Measurements from ENCODE around the gene TEX53. TPM values are rescaled to one million over a fixed set of nuclear protein-coding genes. Genes with fewer than 3 reads are reported as not detected.

The TEX53 gene
- total RNA-seq (not detected), polyA plus RNA-seq (not detected)
- long read RNA-seq, donor 1: 0 reads
- long read RNA-seq, donor 2: 0 reads

- Histone ChIP-seq H3K4me1 (no peaks in the 10 kb centered on the region), H3K27ac (no peak within 1 kb of the TSS), H3K27me3 (ENCODE audit: insufficient read depth in 3 of 3, low read length in 2 of 3) (no peaks in the 10 kb centered on the region), H3K36me3 (ENCODE audit: insufficient read depth in 1 of 2, low read depth in 1 of 2) (no peaks in the 10 kb centered on the region), H3K4me3 (no peak within 1 kb of the TSS), H3K9me3 (no peaks in the 10 kb centered on the region)
- TF ChIP-seq CTCF (IDR thresholded peaks at IDR 0.05): no peak
- intact Hi-C loops (cut with DNase I): loop anchor here in 1 of 2 donors (10.0 kb wide), 1 partner anchor 173 kb away; no protein-coding TSS in a partner anchor
- 94 to 98% (median 97%) methylated on average over 6 of the region's 6 CpGs for WGBS, 3 donors
- no peak for ATAC-seq
- DNase-seq: no peak
These were observed at the start of gene TEX53 for GRCh38 chr9:114657705-114658104. Gene TEX53 (minus strand): TSS chr9:114657805. CDS start chr9:114657774, 31 bp downstream.

GRCh38 chr9:114706711-114707110 is 49.1 kb upstream of the TEX53 start:
- no peaks in the 10 kb centered on the region for H3K4me1 ChIP-seq
- TF ChIP-seq CTCF (IDR thresholded peaks at IDR 0.05): no peak
- H3K36me3 ChIP-seq (ENCODE audit: insufficient read depth in 1 of 2, low read depth in 1 of 2): no peaks in the 10 kb centered on the region
- no peak overlapping the region for H3K27ac ChIP-seq
- WGBS, 3 donors: 74 to 83% (median 82%) methylated on average over 2 of the region's 2 CpGs
- DNase-seq (no peak), ATAC-seq (no peak)
- intact Hi-C loops (cut with DNase I): no loop called here
- H3K9me3 ChIP-seq: no peaks in the 10 kb centered on the region
- H3K27me3 ChIP-seq (ENCODE audit: insufficient read depth in 3 of 3, low read length in 2 of 3): peaks cover 0 to 3% (median 2%) of the 10 kb centered on the region in 3 donors
- no peak overlapping the region for H3K4me3 ChIP-seq

GRCh38 chr9:114701988-114702387 is 44.4 kb upstream of the TEX53 start:
- Histone ChIP-seq H3K9me3 (no peaks in the 10 kb centered on the region), H3K4me1 (no peaks in the 10 kb centered on the region), H3K27ac (no peak overlapping the region), H3K4me3 (no peak overlapping the region), H3K27me3 (ENCODE audit: insufficient read depth in 3 of 3, low read length in 2 of 3) (peaks cover 0 to 2% (median 0%) of the 10 kb centered on the region in 3 donors), H3K36me3 (ENCODE audit: insufficient read depth in 1 of 2, low read depth in 1 of 2) (no peaks in the 10 kb centered on the region)
- intact Hi-C loops (cut with DNase I): no loop called here
- ATAC-seq: no peak
- DNase-seq: no peak
- TF ChIP-seq CTCF (IDR thresholded peaks at IDR 0.05): no peak

GRCh38 chr9:114697951-114698351 is 40.3 kb upstream of the TEX53 start:
- no peak overlapping the region for H3K27ac ChIP-seq
- H3K9me3 ChIP-seq: no peaks in the 10 kb centered on the region
- DNase-seq (no peak), ATAC-seq (no peak)
- H3K4me1 ChIP-seq: no peaks in the 10 kb centered on the region
- no peak overlapping the region for H3K4me3 ChIP-seq
- no peak for TF ChIP-seq CTCF (IDR thresholded peaks at IDR 0.05)
- 90 to 94% (median 92%) methylated on average over 4 of the region's 4 CpGs for WGBS, 3 donors
- intact Hi-C loops (cut with DNase I): no loop called here
- H3K27me3 ChIP-seq (ENCODE audit: insufficient read depth in 3 of 3, low read length in 2 of 3): peaks cover 0 to 2% (median 0%) of the 10 kb centered on the region in 3 donors
- no peaks in the 10 kb centered on the region for H3K36me3 ChIP-seq (ENCODE audit: insufficient read depth in 1 of 2, low read depth in 1 of 2)

Data from psoas muscle (tissue), 8 donors.